Activated CD4-positive, alpha-beta T cell treated with anti-CD3 and anti-CD28 coated beads, Interleukin-10, Interleukin-2, amounts not matched to agents 100 ng/mL and 50 ng/mL, durations not matched to agents 16 hours and 8 hours (primary cell): Measurements from ENCODE around the gene CC2D2B.
"Not testable (repeated sequence)": the region's sequence is repeated elsewhere in the genome, so short reads cannot be mapped to it uniquely, and the experiment has no call there.

Source experiments
- DNase-seq: peaks from one replicate; pipeline ENCODE4 v3.0.0-alpha.2; 2020

The CC2D2B gene

GRCh38 chr10:95907456-95908253, at the start of gene CC2D2B:
Gene CC2D2B, plus strand, starts transcription at chr10:95907975. Its CDS starts 3,349 bp downstream, at chr10:95911324.
- peak; percentile 83 for DNase-seq

- no peak for DNase-seq
Measured at GRCh38 chr10:95860166-95860940, 47.4 kb upstream of the CC2D2B start.

GRCh38 chr10:95861386-95861785, 46.4 kb upstream of the CC2D2B start:
- DNase-seq, result no peak

GRCh38 chr10:95864906-95865813, 42.6 kb upstream of the CC2D2B start:
- DNase-seq, result peak; percentile 87

- no peak for DNase-seq
Measured at GRCh38 chr10:95865814-95866466, 41.8 kb upstream of the CC2D2B start.

GRCh38 chr10:95866467-95866842, 41.3 kb upstream of the CC2D2B start:
- DNase-seq, result no peak

- no peak for DNase-seq
Measured at GRCh38 chr10:95867866-95868265, 39.9 kb upstream of the CC2D2B start.

- DNase-seq, result no peak
Measured at GRCh38 chr10:95872158-95872711, 35.5 kb upstream of the CC2D2B start.

- no peak for DNase-seq
Measured at GRCh38 chr10:95873139-95873538, 34.6 kb upstream of the CC2D2B start.

- no peak for DNase-seq
Measured at GRCh38 chr10:95873651-95874050, 34.1 kb upstream of the CC2D2B start.

GRCh38 chr10:95874783-95875182, 33.0 kb upstream of the CC2D2B start:
- DNase-seq, result not testable (repeated sequence)

GRCh38 chr10:95876756-95877155, 31.0 kb upstream of the CC2D2B start:
- DNase-seq, result no peak

- DNase-seq, result peak; percentile 27
Measured at GRCh38 chr10:95877881-95878280, 29.9 kb upstream of the CC2D2B start.

GRCh38 chr10:95880704-95881103, 27.1 kb upstream of the CC2D2B start:
- no peak for DNase-seq

- DNase-seq, result no peak
Measured at GRCh38 chr10:95881316-95881715, 26.5 kb upstream of the CC2D2B start.

GRCh38 chr10:95889830-95890229, 17.9 kb upstream of the CC2D2B start:
- no peak for DNase-seq

- no peak for DNase-seq
Measured at GRCh38 chr10:95896071-95896850, 11.5 kb upstream of the CC2D2B start.

- not testable (repeated sequence) for DNase-seq
Measured at GRCh38 chr10:95905897-95906580, 1.7 kb upstream of the CC2D2B start.

- DNase-seq, result peak; percentile 60
Measured at GRCh38 chr10:95906677-95907455, 909 bp upstream of the CC2D2B start.

- DNase-seq, result no peak
Measured at GRCh38 chr10:95908450-95908849, 675 bp downstream of the CC2D2B start.
